T-helper 2 cell treated with Interferon-gamma antibody and Interleukin-4, amounts not matched to agents 100 ng/mL and 5 ng/mL, for 36 hours (primary cell): ENCODE measurements around the gene NUBPL. TPM values are rescaled to one million over a fixed set of nuclear protein-coding genes. Genes with fewer than 3 reads are reported as not detected.

ENCODE experiments used
- intact Hi-C: fragments of 100-400 bp; cut with micrococcal nuclease; formaldehyde crosslinking; loops from one replicate; pipeline ENCODE4 v1.15.1; 2023
- total RNA-seq: library from RNA; stranded (reverse); gene quantifications from 2 replicates; pipeline ENCODE4 v1.2.3, GENCODE V29; 2022

Gene NUBPL
- total RNA-seq, 1 donor from 2014 or later, result 8.3 TPM

- intact Hi-C loops, result no loop called here
Measured at GRCh38 chr14:31902945-31903646, 341.9 kb downstream of the NUBPL start.

GRCh38 chr14:31909977-31910376 is 348.8 kb downstream of the NUBPL start:
- intact Hi-C loops, result no loop called here

Other genes starting within 250 kb of the NUBPL start
- 8.3 and 9.0 TPM in 2 replicates for gene HEATR5A, start 140.9 kb upstream of the NUBPL start, total RNA-seq
- 20.0 and 21.9 TPM in 2 replicates for gene DTD2, start 103.9 kb upstream of the NUBPL start, total RNA-seq
- not detected in 2 replicates for gene GPR33, start 73.4 kb upstream of the NUBPL start, total RNA-seq